ENCODE results near the gene BEST1.

- TF ChIP-seq EZH2 (IDR thresholded peaks at IDR 0.05; ENCODE audit: low read depth) (no peak), CTCF (conservative IDR thresholded peaks at IDR 0.05) (peak; percentile 95)
These were observed 2.5 kb upstream of the BEST1 start for GRCh38 chr11:61947486-61948210.

All from PC-9 (cell line).